HEK293 (cell line): ENCODE measurements around the gene M1AP.

Experiments used
- CTCF ChIA-PET: fragments of 350-600 bp; formaldehyde crosslinking; extraction: SDS; loops from one replicate; lab custom pipeline; 2021; ENCODE audit warnings: antibody characterized with exemption; lab: Yijun Ruan, JAX
- POLR2A ChIA-PET: fragments of 300-600 bp; formaldehyde crosslinking; extraction: SDS; loops from one replicate; lab custom pipeline; 2020; ENCODE audit warnings: antibody characterized with exemption, inconsistent platforms; lab: Yijun Ruan, JAX
- H3K27ac ChIP-seq: fragments of 200-500 bp; sonication (Bioruptor generic); 2 replicates; pipeline ENCODE4 v1.5.1; 2014; ENCODE audit warnings: low read depth, low read length, control low read depth, inconsistent platforms; ENCODE audit errors: extremely low read depth
- H3K36me3 ChIP-seq, 2 experiments: fragments of 200-500 bp in 1 of 2; sonication (Bioruptor generic) in 1 of 2; 1 replicate in 1 of 2; 2 replicates in 1 of 2; pipeline ENCODE4 v1.5.1; 2014 to 2017; ENCODE audit warnings: inconsistent platforms in 2 of 2, low read length in 2 of 2; ENCODE audit not compliant: control insufficient read depth in 2 of 2, insufficient read depth in 1 of 2
- H3K4me1 ChIP-seq: fragments of 200-500 bp; sonication (Bioruptor generic); 2 replicates; pipeline ENCODE4 v1.5.1; 2014; ENCODE audit warnings: mild to moderate bottlenecking, low read length, inconsistent platforms; ENCODE audit not compliant: control insufficient read depth, insufficient read depth
- H3K4me3 ChIP-seq: 2 replicates; pipeline ENCODE4 v1.5.1; 2011; ENCODE audit warnings: low read depth, mild to moderate bottlenecking, control low read depth, low read length, moderate library complexity
- H3K9me3 ChIP-seq: fragments of 200-500 bp; sonication (Bioruptor generic); 2 replicates; pipeline ENCODE4 v1.5.1; 2014; ENCODE audit warnings: low read depth, low read length, inconsistent platforms; ENCODE audit not compliant: control insufficient read depth, insufficient read depth
- GLI4 ChIP-seq: fragments of 450-650 bp; formaldehyde crosslinking; IDR thresholded peaks from 2 replicates; pipeline ENCODE4 v1.5.1; 2016; ENCODE audit warnings: missing biosample characterization, missing genetic modification characterization
- REPIN1 ChIP-seq: fragments of 450-650 bp; formaldehyde crosslinking; IDR thresholded peaks from 2 replicates; pipeline ENCODE4 v1.5.1; 2017; ENCODE audit warnings: missing biosample characterization, missing genetic modification characterization, low read depth
- SP7 ChIP-seq: fragments of 450-650 bp; formaldehyde crosslinking; IDR thresholded peaks from 2 replicates; pipeline ENCODE4 v1.5.1; 2016; ENCODE audit warnings: missing biosample characterization, missing genetic modification characterization
- ZBTB48 ChIP-seq: fragments of 450-650 bp; formaldehyde crosslinking; IDR thresholded peaks from 2 replicates; pipeline ENCODE4 v1.5.1; 2016; ENCODE audit warnings: missing biosample characterization, missing genetic modification characterization
- ZNF2 ChIP-seq: fragments of 450-650 bp; formaldehyde crosslinking; IDR thresholded peaks from 2 replicates; pipeline ENCODE4 v1.5.1; 2016; ENCODE audit warnings: missing biosample characterization, missing genetic modification characterization
- ZNF24 ChIP-seq: fragments of 450-650 bp; formaldehyde crosslinking; IDR thresholded peaks from 2 replicates; pipeline ENCODE4 v1.5.1; 2016; ENCODE audit warnings: missing biosample characterization, missing genetic modification characterization
- ZNF335 ChIP-seq: fragments of 450-650 bp; formaldehyde crosslinking; conservative IDR thresholded peaks from 2 replicates; pipeline ENCODE4 v1.5.1; 2016; ENCODE audit warnings: missing biosample characterization, missing genetic modification characterization
- ZNF501 ChIP-seq: fragments of 450-650 bp; formaldehyde crosslinking; IDR thresholded peaks from 2 replicates; pipeline ENCODE4 v1.5.1; 2016; ENCODE audit warnings: missing biosample characterization, missing genetic modification characterization
- ZNF558 ChIP-seq: fragments of 450-650 bp; formaldehyde crosslinking; IDR thresholded peaks from 2 replicates; pipeline ENCODE4 v1.5.1; 2016; ENCODE audit warnings: missing biosample characterization, missing genetic modification characterization
- ZNF629 ChIP-seq: fragments of 450-650 bp; formaldehyde crosslinking; IDR thresholded peaks from 2 replicates; pipeline ENCODE4 v1.5.1; 2017; ENCODE audit warnings: missing biosample characterization, missing genetic modification characterization
- ZNF707 ChIP-seq: fragments of 450-650 bp; formaldehyde crosslinking; IDR thresholded peaks from 2 replicates; pipeline ENCODE4 v1.5.1; 2016; ENCODE audit warnings: missing biosample characterization, missing genetic modification characterization
- ZXDB ChIP-seq: fragments of 450-650 bp; formaldehyde crosslinking; IDR thresholded peaks from 2 replicates; pipeline ENCODE4 v1.5.1; 2016; ENCODE audit warnings: missing biosample characterization, missing genetic modification characterization
- TF ChIP-seq, protein P1 (sequence below): fragments of 450-650 bp; formaldehyde crosslinking; IDR thresholded peaks from 2 replicates; pipeline ENCODE4 v1.5.1; 2016; ENCODE audit warnings: missing biosample characterization, missing genetic modification characterization
- TF ChIP-seq, protein P2 (sequence below): fragments of 450-650 bp; formaldehyde crosslinking; IDR thresholded peaks from 2 replicates; pipeline ENCODE4 v1.5.1; 2016; ENCODE audit warnings: missing biosample characterization, missing genetic modification characterization
- TF ChIP-seq, protein P3 (sequence below): fragments of 450-650 bp; formaldehyde crosslinking; IDR thresholded peaks from 2 replicates; pipeline ENCODE4 v1.5.1; 2016; ENCODE audit warnings: missing biosample characterization, missing genetic modification characterization
- TF ChIP-seq, protein P4 (sequence below): fragments of 450-650 bp; formaldehyde crosslinking; IDR thresholded peaks from 2 replicates; pipeline ENCODE4 v1.5.1; 2016; ENCODE audit warnings: missing biosample characterization, missing genetic modification characterization
- TF ChIP-seq, protein P5 (sequence below): fragments of 450-650 bp; formaldehyde crosslinking; IDR thresholded peaks from 2 replicates; pipeline ENCODE4 v1.5.1; 2017; ENCODE audit warnings: missing biosample characterization, missing genetic modification characterization
- TF ChIP-seq, protein P6 (sequence below): fragments of 450-650 bp; formaldehyde crosslinking; optimal IDR thresholded peaks from 2 replicates; pipeline ENCODE3; 2016; ENCODE audit warnings: missing biosample characterization, mild to moderate bottlenecking, missing genetic modification characterization

M1AP gene

DNA sequence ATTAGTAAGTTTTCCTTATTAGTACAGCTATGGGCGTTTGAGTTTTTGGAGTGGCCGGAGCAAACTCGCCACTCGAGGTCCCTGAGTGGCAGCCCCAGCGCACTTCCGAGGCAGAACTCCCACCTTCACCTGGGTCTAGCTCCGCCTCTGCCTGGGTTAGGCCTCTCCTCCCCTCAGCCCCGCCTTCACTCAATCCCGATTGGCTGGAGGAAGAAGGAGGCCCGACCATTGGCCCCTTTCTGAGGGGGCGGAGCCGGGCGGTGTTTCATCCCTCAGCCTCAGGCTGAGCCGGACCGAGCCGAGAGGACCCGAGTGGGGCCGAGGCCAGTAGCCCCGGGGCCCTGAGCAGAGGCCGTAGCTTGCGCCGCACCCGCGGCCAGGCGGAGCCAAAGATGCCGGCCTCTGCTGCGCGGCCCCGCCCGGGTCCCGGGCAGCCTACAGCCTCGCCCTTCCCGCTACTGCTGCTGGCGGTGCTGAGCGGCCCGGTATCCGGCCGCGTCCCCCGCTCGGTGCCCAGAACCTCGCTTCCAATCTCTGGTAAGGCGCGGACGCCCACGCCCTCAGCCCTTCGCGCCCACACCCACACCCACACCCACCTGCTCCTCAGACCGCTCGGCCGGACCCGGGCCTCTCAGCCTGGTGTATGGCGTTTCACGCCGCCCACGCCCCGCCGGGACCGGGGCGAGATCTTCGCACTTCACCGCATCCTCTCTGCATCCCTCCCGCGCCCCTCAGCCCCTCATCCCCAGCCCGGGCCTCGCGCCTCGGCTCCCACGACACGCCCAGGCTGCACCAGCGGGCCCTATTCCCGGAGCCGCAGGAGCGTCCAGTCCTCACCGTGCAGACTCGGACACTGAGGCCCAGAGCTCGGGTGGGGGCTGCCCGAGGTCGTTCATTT, 6.1 kb upstream of the M1AP start, which contains the start of gene SEMA4F (continued):
- TF ChIP-seq, protein P1, sequence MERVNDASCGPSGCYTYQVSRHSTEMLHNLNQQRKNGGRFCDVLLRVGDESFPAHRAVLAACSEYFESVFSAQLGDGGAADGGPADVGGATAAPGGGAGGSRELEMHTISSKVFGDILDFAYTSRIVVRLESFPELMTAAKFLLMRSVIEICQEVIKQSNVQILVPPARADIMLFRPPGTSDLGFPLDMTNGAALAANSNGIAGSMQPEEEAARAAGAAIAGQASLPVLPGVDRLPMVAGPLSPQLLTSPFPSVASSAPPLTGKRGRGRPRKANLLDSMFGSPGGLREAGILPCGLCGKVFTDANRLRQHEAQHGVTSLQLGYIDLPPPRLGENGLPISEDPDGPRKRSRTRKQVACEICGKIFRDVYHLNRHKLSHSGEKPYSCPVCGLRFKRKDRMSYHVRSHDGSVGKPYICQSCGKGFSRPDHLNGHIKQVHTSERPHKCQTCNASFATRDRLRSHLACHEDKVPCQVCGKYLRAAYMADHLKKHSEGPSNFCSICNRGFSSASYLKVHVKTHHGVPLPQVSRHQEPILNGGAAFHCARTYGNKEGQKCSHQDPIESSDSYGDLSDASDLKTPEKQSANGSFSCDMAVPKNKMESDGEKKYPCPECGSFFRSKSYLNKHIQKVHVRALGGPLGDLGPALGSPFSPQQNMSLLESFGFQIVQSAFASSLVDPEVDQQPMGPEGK (tag by site-specific recombination), result peak; percentile 56
- TF ChIP-seq, protein P2, sequence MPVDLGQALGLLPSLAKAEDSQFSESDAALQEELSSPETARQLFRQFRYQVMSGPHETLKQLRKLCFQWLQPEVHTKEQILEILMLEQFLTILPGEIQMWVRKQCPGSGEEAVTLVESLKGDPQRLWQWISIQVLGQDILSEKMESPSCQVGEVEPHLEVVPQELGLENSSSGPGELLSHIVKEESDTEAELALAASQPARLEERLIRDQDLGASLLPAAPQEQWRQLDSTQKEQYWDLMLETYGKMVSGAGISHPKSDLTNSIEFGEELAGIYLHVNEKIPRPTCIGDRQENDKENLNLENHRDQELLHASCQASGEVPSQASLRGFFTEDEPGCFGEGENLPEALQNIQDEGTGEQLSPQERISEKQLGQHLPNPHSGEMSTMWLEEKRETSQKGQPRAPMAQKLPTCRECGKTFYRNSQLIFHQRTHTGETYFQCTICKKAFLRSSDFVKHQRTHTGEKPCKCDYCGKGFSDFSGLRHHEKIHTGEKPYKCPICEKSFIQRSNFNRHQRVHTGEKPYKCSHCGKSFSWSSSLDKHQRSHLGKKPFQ, result no peak

DNA sequence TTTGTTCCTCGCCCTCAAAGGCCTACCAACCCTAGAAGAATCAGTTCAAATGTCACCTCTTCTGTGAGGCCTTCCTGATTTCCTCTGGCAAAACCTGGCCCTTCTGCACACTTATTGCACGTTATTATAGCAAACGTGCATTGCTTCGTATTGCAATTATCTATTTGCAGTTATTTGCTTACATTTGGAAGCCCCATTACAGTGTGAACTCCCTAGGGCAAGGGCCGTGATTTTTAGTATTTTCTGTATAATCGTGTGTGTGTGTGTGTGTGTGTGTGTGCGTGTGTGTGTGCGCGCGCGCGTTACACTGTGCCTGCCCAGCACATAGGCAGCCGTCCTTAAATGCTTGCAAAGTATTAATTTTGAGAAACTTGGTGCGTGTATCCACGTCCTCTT, 5.5 kb upstream of the M1AP start:
- CTCF ChIA-PET, result interaction anchor here (0.5 to 0.8 kb wide), 4 partner anchors 11 to 222 kb away, joined by 3 to 4 read pairs (median 3); no protein-coding TSS in a partner anchor
- Histone ChIP-seq H3K36me3 (peaks cover 0 to 22% of the 10 kb centered on the region in 2 experiments; a peak in 1 of 3 replicates), H3K4me1 (no peaks in the 10 kb centered on the region), H3K27ac (no peak overlapping the region), H3K9me3 (no peaks in the 10 kb centered on the region), H3K4me3 (peak overlapping the region; percentile 41)
- POLR2A ChIA-PET, result interaction anchor here (0.6 to 1.3 kb wide), 7 partner anchors 8 to 475 kb away, joined by 3 to 11 read pairs (median 4); no protein-coding TSS in a partner anchor
- TF ChIP-seq REPIN1, result no peak
- no peak for TF ChIP-seq ZNF707
- 0 out of 2 replicates have a peak, but pooled peaks have one; percentile 85 for TF ChIP-seq GLI4 (tag by site-specific recombination)
- TF ChIP-seq, protein P3, sequence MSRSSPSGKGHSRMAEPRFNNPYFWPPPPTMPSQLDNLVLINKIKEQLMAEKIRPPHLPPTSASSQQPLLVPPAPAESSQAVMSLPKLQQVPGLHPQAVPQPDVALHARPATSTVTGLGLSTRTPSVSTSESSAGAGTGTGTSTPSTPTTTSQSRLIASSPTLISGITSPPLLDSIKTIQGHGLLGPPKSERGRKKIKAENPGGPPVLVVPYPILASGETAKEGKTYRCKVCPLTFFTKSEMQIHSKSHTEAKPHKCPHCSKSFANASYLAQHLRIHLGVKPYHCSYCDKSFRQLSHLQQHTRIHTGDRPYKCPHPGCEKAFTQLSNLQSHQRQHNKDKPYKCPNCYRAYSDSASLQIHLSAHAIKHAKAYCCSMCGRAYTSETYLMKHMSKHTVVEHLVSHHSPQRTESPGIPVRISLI (tag by site-specific recombination), result 0 out of 2 replicates have a peak, but pooled peaks have one; percentile 29
- TF ChIP-seq, protein P4, sequence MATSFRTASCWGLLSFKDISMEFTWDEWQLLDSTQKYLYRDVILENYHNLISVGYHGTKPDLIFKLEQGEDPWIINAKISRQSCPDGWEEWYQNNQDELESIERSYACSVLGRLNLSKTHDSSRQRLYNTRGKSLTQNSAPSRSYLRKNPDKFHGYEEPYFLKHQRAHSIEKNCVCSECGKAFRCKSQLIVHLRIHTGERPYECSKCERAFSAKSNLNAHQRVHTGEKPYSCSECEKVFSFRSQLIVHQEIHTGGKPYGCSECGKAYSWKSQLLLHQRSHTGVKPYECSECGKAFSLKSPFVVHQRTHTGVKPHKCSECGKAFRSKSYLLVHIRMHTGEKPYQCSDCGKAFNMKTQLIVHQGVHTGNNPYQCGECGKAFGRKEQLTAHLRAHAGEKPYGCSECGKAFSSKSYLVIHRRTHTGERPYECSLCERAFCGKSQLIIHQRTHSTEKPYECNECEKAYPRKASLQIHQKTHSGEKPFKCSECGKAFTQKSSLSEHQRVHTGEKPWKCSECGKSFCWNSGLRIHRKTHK (tag by site-specific recombination), result no peak
- peak; percentile 57; the same call in 1 of the 2 replicates for TF ChIP-seq ZNF24 (tag by site-specific recombination)
- peak; percentile 92 for TF ChIP-seq ZNF335 (tag by site-specific recombination)
- no peak for TF ChIP-seq SP7
- TF ChIP-seq, protein P2, result peak; percentile 70; the same call in 1 of the 2 replicates
- TF ChIP-seq ZNF558, result 0 out of 2 replicates have a peak, but pooled peaks have one; percentile 19
- TF ChIP-seq ZBTB48 (tag by site-specific recombination), result peak; percentile 61
- TF ChIP-seq, protein P5, sequence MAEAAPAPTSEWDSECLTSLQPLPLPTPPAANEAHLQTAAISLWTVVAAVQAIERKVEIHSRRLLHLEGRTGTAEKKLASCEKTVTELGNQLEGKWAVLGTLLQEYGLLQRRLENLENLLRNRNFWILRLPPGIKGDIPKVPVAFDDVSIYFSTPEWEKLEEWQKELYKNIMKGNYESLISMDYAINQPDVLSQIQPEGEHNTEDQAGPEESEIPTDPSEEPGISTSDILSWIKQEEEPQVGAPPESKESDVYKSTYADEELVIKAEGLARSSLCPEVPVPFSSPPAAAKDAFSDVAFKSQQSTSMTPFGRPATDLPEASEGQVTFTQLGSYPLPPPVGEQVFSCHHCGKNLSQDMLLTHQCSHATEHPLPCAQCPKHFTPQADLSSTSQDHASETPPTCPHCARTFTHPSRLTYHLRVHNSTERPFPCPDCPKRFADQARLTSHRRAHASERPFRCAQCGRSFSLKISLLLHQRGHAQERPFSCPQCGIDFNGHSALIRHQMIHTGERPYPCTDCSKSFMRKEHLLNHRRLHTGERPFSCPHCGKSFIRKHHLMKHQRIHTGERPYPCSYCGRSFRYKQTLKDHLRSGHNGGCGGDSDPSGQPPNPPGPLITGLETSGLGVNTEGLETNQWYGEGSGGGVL (tag by site-specific recombination), result 0 out of 2 replicates have a peak, but pooled peaks have one; percentile 8
- 0 out of 2 replicates have a peak, but pooled peaks have one; percentile 7 for TF ChIP-seq ZNF629
- TF ChIP-seq, protein P1 (tag by site-specific recombination), result no peak
- peak; percentile 68; the same call in 1 of the 2 replicates for TF ChIP-seq ZNF501 (tag by site-specific recombination)
- TF ChIP-seq ZNF2 (tag by site-specific recombination), result 0 out of 2 replicates have a peak, but pooled peaks have one; percentile 37
- TF ChIP-seq, protein P6, sequence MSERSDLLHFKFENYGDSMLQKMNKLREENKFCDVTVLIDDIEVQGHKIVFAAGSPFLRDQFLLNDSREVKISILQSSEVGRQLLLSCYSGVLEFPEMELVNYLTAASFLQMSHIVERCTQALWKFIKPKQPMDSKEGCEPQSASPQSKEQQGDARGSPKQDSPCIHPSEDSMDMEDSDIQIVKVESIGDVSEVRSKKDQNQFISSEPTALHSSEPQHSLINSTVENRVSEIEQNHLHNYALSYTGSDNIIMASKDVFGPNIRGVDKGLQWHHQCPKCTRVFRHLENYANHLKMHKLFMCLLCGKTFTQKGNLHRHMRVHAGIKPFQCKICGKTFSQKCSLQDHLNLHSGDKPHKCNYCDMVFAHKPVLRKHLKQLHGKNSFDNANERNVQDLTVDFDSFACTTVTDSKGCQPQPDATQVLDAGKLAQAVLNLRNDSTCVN, result peak; percentile 36
- TF ChIP-seq ZXDB (tag by site-specific recombination), result peak; percentile 28; the same call in 1 of the 2 replicates
